ENCODE data around the gene KLHL29.

GRCh38 chr2:23499439-23499838 lies 114.5 kb downstream of the KLHL29 start:
- TF ChIP-seq, protein P1, sequence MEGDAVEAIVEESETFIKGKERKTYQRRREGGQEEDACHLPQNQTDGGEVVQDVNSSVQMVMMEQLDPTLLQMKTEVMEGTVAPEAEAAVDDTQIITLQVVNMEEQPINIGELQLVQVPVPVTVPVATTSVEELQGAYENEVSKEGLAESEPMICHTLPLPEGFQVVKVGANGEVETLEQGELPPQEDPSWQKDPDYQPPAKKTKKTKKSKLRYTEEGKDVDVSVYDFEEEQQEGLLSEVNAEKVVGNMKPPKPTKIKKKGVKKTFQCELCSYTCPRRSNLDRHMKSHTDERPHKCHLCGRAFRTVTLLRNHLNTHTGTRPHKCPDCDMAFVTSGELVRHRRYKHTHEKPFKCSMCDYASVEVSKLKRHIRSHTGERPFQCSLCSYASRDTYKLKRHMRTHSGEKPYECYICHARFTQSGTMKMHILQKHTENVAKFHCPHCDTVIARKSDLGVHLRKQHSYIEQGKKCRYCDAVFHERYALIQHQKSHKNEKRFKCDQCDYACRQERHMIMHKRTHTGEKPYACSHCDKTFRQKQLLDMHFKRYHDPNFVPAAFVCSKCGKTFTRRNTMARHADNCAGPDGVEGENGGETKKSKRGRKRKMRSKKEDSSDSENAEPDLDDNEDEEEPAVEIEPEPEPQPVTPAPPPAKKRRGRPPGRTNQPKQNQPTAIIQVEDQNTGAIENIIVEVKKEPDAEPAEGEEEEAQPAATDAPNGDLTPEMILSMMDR (IDR thresholded peaks at IDR 0.05; ENCODE audit: poor library complexity, severe bottlenecking): no peak
- TF ChIP-seq POLR2AphosphoS5 (IDR thresholded peaks at IDR 0.05) (no peak), EP300 (conservative IDR thresholded peaks at IDR 0.05; ENCODE audit: poor library complexity, severe bottlenecking) (no peak), TAF1 (IDR thresholded peaks at IDR 0.05; ENCODE audit: low read depth) (no peak), EZH2 (IDR thresholded peaks at IDR 0.05; ENCODE audit: borderline replicate concordance, insufficient read depth, low read length, poor library complexity, severe bottlenecking) (no peak), RAD21 (conservative IDR thresholded peaks at IDR 0.05) (no peak)
- TF ChIP-seq, protein P2, sequence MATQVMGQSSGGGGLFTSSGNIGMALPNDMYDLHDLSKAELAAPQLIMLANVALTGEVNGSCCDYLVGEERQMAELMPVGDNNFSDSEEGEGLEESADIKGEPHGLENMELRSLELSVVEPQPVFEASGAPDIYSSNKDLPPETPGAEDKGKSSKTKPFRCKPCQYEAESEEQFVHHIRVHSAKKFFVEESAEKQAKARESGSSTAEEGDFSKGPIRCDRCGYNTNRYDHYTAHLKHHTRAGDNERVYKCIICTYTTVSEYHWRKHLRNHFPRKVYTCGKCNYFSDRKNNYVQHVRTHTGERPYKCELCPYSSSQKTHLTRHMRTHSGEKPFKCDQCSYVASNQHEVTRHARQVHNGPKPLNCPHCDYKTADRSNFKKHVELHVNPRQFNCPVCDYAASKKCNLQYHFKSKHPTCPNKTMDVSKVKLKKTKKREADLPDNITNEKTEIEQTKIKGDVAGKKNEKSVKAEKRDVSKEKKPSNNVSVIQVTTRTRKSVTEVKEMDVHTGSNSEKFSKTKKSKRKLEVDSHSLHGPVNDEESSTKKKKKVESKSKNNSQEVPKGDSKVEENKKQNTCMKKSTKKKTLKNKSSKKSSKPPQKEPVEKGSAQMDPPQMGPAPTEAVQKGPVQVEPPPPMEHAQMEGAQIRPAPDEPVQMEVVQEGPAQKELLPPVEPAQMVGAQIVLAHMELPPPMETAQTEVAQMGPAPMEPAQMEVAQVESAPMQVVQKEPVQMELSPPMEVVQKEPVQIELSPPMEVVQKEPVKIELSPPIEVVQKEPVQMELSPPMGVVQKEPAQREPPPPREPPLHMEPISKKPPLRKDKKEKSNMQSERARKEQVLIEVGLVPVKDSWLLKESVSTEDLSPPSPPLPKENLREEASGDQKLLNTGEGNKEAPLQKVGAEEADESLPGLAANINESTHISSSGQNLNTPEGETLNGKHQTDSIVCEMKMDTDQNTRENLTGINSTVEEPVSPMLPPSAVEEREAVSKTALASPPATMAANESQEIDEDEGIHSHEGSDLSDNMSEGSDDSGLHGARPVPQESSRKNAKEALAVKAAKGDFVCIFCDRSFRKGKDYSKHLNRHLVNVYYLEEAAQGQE (IDR thresholded peaks at IDR 0.05; ENCODE audit: borderline replicate concordance): no peak
